NCI-H1105 treated with DMSO at 0.1 percent for 48 hours (cell line): ENCODE measurements around the gene FRMD4B.

Source experiments
- DNase-seq: peaks from one replicate; lab custom pipeline; 2025; lab: John Stamatoyannopoulos, UW

FRMD4B gene

DNA sequence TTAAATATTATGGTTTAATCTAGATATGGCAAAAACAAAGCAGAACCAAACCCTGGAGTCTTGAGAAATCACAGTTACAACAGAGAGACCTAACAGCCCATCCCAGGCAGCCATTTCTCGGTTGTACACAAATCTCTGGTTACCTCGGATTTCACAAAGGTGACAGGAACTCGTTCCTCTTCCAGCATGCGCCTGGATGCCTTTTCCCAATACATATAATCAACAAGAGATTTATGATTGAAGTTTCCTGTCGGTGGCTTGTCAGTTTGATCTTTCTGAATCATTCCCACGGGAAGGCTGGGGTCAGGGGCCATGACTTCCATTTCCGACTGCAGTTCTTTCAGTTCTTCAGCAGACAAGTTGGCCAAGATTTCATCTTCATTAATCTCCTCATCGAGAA lies 263.9 kb downstream of the FRMD4B start:
- no peak for DNase-seq

DNA sequence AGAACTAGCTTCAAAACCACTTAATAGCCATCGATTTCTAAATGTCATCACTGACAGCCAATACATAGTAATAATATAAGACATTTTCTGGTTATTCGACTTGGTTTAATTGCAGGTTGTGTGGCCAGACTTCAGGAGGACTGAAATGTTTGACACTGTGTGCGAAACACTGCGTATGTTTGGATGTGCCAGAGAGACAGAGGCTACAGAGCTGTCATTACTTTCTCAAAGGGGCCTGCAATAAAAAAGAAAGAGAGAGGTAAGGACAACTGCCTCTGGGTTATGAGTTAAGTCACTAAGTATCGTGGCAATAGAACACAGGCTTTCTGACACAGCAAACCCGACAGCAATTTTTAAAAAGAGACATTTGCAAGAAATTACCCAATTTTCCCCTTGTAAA lies 264.4 kb downstream of the FRMD4B start:
- DNase-seq = no peak

DNA sequence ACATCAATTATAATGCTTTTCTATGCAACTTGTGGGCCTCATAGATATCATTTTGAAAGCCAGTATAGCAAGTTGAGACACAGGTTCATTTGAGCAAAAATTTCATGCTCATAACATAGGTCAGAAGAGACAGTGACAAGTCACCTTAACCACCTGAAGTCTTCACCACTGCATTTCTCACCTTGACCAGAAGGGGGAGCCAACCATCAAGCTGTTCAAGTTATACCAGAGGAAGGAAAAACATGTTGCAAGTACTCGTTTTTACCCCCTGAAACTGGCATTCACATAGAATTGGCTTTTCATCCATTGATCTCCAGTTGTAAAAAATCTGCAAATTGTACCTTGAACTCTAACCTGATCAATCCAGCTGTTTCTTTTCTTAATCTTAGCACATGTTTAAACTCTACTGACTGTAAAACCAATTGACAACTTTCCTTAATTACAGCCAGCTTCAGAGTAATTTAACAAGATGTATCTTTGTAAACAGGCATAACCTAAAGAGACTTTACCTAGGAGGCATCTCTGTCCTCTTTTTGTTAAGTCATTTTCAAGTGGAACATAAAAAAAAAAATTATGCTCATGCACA lies 264.9 kb downstream of the FRMD4B start:
- DNase-seq = peak; percentile 49
